Tracheal epithelial cell (primary cell): ENCODE data around the gene MGLL. TPM values are rescaled to one million over a fixed set of nuclear protein-coding genes. Genes with fewer than 3 reads are reported as not detected.

Experiments
- total RNA-seq: library from RNA; depleted of rRNA; stranded (reverse); fragments of >200 nt; gene quantifications from 2 replicates; pipeline ENCODE4 v1.2.1, GENCODE V29; 2014

The MGLL gene
- total RNA-seq = 24.7 and 54.9 TPM in 2 replicates

DNA sequence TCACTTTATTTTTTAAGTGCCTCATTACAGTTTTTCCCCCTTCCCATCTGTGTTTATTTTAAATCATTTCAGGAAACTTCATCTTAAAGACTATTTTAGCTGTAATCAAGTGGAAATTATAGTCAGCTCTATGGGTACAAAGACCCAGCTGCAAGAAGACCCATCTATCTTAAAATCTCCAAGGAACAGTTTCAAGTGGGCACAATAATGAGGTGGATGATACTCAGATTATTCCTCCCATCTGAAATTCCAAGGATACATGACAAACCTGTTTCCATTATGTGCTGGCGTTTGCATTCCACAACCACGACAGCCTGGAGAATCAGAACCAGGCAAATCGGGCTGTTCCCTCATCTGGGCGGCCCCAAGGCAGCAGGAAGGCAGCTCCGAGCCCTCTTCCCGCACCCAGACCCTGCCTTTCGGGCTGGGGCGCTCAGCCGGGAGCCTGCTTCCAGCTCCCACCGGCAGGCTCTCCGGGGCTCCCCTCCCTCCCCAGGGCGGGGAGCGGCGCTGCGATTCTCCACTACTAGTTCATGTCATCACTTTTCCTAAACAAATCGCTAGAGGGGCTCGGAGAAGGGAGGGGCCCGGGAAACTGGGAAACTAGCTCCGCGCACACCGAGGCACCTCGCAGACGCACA is at the start of gene MGLL:
Gene MGLL, minus strand, starts transcription at position 475 of the 641 bp plus-strand sequence. Its CDS starts 197 bp downstream, at position 278.

DNA sequence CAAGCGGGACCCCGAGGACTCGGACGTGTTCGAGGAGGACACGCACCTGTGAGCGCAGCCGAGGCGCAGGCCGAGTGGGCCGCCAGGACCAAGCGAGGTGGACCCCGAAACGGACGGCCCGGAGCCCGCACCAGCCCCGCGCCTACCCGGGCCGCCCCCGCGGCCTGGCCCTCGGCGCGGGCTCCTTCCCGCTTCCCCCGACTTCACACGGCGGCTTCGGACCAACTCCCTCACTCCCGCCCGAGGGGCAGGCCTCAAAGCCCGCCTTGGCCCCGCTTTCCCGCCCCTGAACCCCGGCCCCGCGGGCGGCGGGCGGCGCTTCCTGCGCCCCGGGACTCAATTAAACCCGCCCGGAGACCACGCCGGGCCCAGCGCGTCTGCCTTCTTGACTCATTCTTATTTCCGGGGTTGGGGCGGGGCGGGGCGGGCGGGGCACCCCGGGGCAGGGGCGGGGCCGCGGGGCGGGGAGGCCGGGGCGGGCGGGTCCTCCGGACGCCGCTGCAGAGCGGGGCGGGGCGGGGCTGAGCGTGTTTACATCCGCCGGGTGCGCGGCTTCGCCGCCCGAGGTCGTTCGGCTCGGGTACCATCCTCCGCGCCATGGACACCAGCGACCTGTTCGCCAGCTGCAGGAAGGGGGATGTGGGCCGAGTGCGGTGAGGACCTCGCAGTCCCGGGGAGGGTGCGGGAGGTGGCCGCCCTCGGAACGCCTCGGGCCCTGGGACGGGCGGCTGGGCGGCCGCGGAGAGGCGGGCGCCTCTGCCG is 149.7 kb downstream of the MGLL start, which contains the start of gene ABTB1:
Gene ABTB1, plus strand, starts transcription at position 524 of the 762 bp plus-strand sequence. Its CDS starts 74 bp downstream, at position 598.

Other genes with a start within 250 kb of the MGLL start
- gene TPRA1, start 231.8 kb downstream of the MGLL start, total RNA-seq = 47.1 and 86.8 TPM in 2 replicates
- gene MCM2, start 224.1 kb downstream of the MGLL start, total RNA-seq = 13.6 and 25.3 TPM in 2 replicates
- 2.1 and 5.5 TPM in 2 replicates for gene PODXL2, start 193.3 kb downstream of the MGLL start, total RNA-seq
- gene ABTB1, start 149.6 kb downstream of the MGLL start, total RNA-seq = 4.1 and 5.1 TPM in 2 replicates
- 0.21 TPM in 1 of 2 replicates, not detected in the other for gene KBTBD12, start 92.7 kb upstream of the MGLL start, total RNA-seq
- gene SEC61A1, start 229.9 kb upstream of the MGLL start, total RNA-seq = 177 and 230 TPM in 2 replicates